KMS-11 (cell line): Measurements from ENCODE around the gene LRRC49.

Source experiments
- H2AFZ ChIP-seq: fragments of 200-600 bp; sonication (generic); 2 replicates; pipeline ENCODE4 v1.6.1; 2016; ENCODE audit warnings: antibody characterized with exemption, mixed run types, low read depth
- H3K27ac ChIP-seq: fragments of 200-600 bp; sonication (generic); 2 replicates; pipeline ENCODE4 v1.6.1; 2016; ENCODE audit warnings: mild to moderate bottlenecking, mixed run types
- H3K27me3 ChIP-seq: fragments of 200-600 bp; sonication (generic); 2 replicates; pipeline ENCODE4 v1.6.1; 2017; ENCODE audit warnings: mild to moderate bottlenecking, low read depth, mixed run types, moderate library complexity; ENCODE audit not compliant: insufficient read depth
- H3K36me3 ChIP-seq: fragments of 200-600 bp; sonication (generic); 2 replicates; pipeline ENCODE4 v1.6.1; 2017; ENCODE audit warnings: mild to moderate bottlenecking, mixed run types; ENCODE audit not compliant: insufficient read depth
- H3K4me1 ChIP-seq: fragments of 200-600 bp; sonication (generic); 2 replicates; pipeline ENCODE4 v1.6.1; 2016; ENCODE audit warnings: mild to moderate bottlenecking, low read depth, mixed run types; ENCODE audit not compliant: poor library complexity, severe bottlenecking
- H3K4me2 ChIP-seq: fragments of 200-600 bp; sonication (generic); 2 replicates; pipeline ENCODE4 v1.7.0; 2016; ENCODE audit warnings: mild to moderate bottlenecking, mixed run types
- H3K4me3 ChIP-seq: fragments of 200-600 bp; sonication (generic); IDR thresholded peaks from 2 replicates; pipeline ENCODE4 v1.6.1; 2017; ENCODE audit warnings: low read depth, low read length, mixed read lengths; ENCODE audit not compliant: insufficient read depth
- H3K79me2 ChIP-seq: fragments of 200-600 bp; sonication (generic); 2 replicates; pipeline ENCODE4 v1.6.1; 2016; ENCODE audit warnings: low read depth, mixed run types; ENCODE audit not compliant: insufficient read depth
- H3K9ac ChIP-seq: fragments of 200-600 bp; sonication (generic); 2 replicates; pipeline ENCODE4 v1.6.1; 2016; ENCODE audit warnings: mild to moderate bottlenecking, mixed run types
- H4K20me1 ChIP-seq: fragments of 200-600 bp; sonication (generic); 2 replicates; pipeline ENCODE4 v1.6.1; 2016; ENCODE audit warnings: mild to moderate bottlenecking, mixed run types; ENCODE audit not compliant: insufficient read depth
- CTCF ChIP-seq: fragments of 200-600 bp; sonication (generic); conservative IDR thresholded peaks from 2 replicates; pipeline ENCODE4 v1.6.1; 2017; ENCODE audit warnings: low read depth, mild to moderate bottlenecking, antibody characterized with exemption, low read length, moderate library complexity, mixed read lengths

The LRRC49 gene

DNA sequence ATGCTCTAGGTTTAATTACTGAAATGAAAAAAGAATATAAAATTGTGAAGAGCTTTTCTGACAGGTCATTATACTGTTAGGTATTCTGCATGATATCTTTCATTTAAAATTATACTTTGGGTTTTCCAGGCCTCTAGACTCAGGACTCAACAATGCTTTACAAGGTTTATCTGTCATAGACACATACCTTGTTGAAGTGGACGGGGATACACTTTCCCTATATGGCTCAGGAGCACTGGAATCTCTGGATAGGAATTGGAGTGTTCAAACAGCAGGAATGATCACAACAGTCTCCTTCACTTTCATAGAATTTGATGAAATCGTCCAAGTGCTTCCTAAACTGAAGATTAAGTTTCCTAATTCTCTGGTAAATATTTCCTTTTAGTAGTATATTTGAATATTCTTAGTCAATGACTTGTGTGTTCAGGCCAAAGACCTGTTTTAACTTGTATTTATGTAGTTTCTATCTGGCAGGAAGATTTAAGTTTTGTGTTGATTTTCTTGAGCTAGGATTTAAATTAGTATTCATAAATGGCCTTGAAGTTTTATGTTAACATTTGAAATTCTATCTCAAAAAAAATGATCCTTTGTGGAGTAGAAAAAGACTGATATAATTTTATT is 115.7 kb downstream of the LRRC49 start:
- Histone ChIP-seq H3K4me1 (no peaks in the 10 kb centered on the region), H3K79me2 (no peaks in the 10 kb centered on the region), H2AFZ (no peak overlapping the region), H3K4me2 (no peak overlapping the region), H3K27ac (no peak overlapping the region), H3K27me3 (no peaks in the 10 kb centered on the region), H3K4me3 (no peak overlapping the region), H4K20me1 (no peaks in the 10 kb centered on the region), H3K9ac (no peak overlapping the region), H3K36me3 (no peaks in the 10 kb centered on the region)
- TF ChIP-seq CTCF: no peak

DNA sequence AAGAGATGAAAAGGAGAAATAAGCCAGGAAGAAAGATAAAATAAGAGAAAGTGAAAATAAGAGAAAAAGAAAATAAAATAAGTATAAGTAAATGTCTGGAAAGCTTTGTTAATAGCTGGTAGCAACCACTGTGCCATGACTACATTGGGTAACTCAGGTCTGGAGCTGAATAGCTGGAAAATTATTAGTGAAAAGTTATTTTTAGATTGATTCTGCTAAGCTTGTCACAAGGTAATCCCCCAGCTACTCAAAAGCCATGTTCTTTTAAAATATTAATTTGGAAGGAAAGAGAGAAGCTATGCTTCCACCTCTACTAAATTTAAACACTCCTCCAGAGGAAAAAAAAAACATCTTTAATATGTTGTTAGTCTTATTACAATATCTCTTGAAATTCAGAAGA is 117.8 kb downstream of the LRRC49 start:
- Histone ChIP-seq H3K27ac (no peak overlapping the region), H3K9ac (no peak overlapping the region)
- no peak for TF ChIP-seq CTCF

GRCh38 chr15:71010997-71011396 is 118.4 kb downstream of the LRRC49 start:
- no peak for TF ChIP-seq CTCF
- H3K9ac ChIP-seq: no peak overlapping the region
- H3K79me2 ChIP-seq: no peaks in the 10 kb centered on the region
- no peak overlapping the region for H3K4me3 ChIP-seq
- H3K4me2 ChIP-seq: no peak overlapping the region
- H3K36me3 ChIP-seq: no peaks in the 10 kb centered on the region
- H3K4me1 ChIP-seq: no peaks in the 10 kb centered on the region
- no peak overlapping the region for H3K27ac ChIP-seq
- no peak overlapping the region for H2AFZ ChIP-seq
- no peaks in the 10 kb centered on the region for H3K27me3 ChIP-seq
- H4K20me1 ChIP-seq: no peaks in the 10 kb centered on the region

More for the DNA sequence above, 117.8 kb downstream of the LRRC49 start:
- H3K79me2 ChIP-seq: no peaks in the 10 kb centered on the region
- no peak overlapping the region for H2AFZ ChIP-seq
- no peaks in the 10 kb centered on the region for H3K27me3 ChIP-seq
- H3K4me1 ChIP-seq: no peaks in the 10 kb centered on the region
- H3K36me3 ChIP-seq: no peaks in the 10 kb centered on the region
- no peaks in the 10 kb centered on the region for H4K20me1 ChIP-seq
- no peak overlapping the region for H3K4me3 ChIP-seq
- no peak overlapping the region for H3K4me2 ChIP-seq

DNA sequence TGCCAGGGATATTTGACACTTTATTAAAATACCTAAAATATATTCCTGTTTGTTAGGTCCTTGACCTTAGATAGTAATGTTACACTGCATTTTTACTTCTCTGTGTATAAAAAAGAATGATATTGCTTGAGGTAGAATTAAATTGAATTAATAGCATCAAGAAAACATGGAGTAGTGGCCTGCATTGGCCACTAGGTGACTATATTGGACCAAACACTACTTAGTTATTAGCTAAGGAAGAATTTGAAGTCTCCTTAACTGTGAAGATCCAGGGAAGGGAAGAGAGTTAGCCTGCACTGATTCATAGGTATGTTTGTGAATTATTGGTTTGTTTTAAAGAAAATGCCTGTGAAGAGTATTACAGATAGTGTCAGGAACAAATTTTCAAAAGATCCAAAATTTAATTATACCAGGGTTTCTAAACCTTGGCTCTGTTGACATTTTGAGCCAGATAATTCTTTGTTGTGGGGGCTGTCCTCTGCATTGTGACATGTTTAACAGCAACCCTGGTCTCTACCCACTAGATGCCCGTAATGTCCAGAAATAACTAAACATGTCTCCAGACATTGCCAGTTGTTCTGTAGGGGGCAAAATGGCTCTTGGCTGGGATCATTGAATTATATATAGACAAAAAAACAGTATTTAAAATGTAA is 119.0 kb downstream of the LRRC49 start:
- Histone ChIP-seq H3K4me3 (no peak overlapping the region), H3K79me2 (no peaks in the 10 kb centered on the region), H3K4me1 (no peaks in the 10 kb centered on the region), H3K27ac (no peak overlapping the region), H3K27me3 (no peaks in the 10 kb centered on the region), H4K20me1 (no peaks in the 10 kb centered on the region), H2AFZ (no peak overlapping the region), H3K36me3 (no peaks in the 10 kb centered on the region), H3K4me2 (no peak overlapping the region), H3K9ac (no peak overlapping the region)
- TF ChIP-seq CTCF: peak; percentile 62
